HEK293T (cell line): ENCODE data around the gene FBXO21.
A peak's percentile ranks its signal among the peaks of the same experiment; 100 is the strongest.

ENCODE experiments used
- CTCF ChIA-PET: fragments of 350-600 bp; formaldehyde crosslinking; extraction: SDS; loops from one replicate; lab custom pipeline; 2021; ENCODE audit warnings: antibody characterized with exemption, inconsistent platforms; lab: Yijun Ruan, JAX
- POLR2A ChIA-PET: fragments of 350-600 bp; formaldehyde crosslinking; extraction: SDS; loops from one replicate; lab custom pipeline; 2020; ENCODE audit warnings: antibody characterized with exemption, inconsistent platforms; lab: Yijun Ruan, JAX
- DNase-seq: peaks from one replicate; pipeline ENCODE4 v3.0.0; 2012; ENCODE audit warnings: mixed read lengths; ENCODE audit errors: extremely low spot score
- ARNT ChIP-seq: fragments of 450-650 bp; IDR thresholded peaks from 2 replicates; pipeline ENCODE4 v1.6.1; 2017; ENCODE audit warnings: mild to moderate bottlenecking
- BHLHE40 ChIP-seq: fragments of 450-650 bp; IDR thresholded peaks from 2 replicates; pipeline ENCODE4 v1.6.1; 2016; ENCODE audit warnings: mild to moderate bottlenecking, moderate library complexity, borderline replicate concordance
- CTBP1 ChIP-seq: fragments of 450-650 bp; IDR thresholded peaks from 2 replicates; pipeline ENCODE4 v1.6.1; 2016; ENCODE audit warnings: borderline replicate concordance
- ELF4 ChIP-seq: fragments of 450-650 bp; IDR thresholded peaks from 2 replicates; pipeline ENCODE4 v1.6.1; 2017; ENCODE audit warnings: antibody characterized with exemption
- FOXA1 ChIP-seq: fragments of 450-650 bp; IDR thresholded peaks from 2 replicates; pipeline ENCODE4 v1.6.1; 2016; ENCODE audit warnings: mild to moderate bottlenecking
- FOXK2 ChIP-seq: fragments of 450-650 bp; IDR thresholded peaks from 2 replicates; pipeline ENCODE4 v1.6.1; 2016; ENCODE audit warnings: mild to moderate bottlenecking
- FOXM1 ChIP-seq: fragments of 450-650 bp; IDR thresholded peaks from 2 replicates; pipeline ENCODE4 v1.6.1; 2017; ENCODE audit warnings: mild to moderate bottlenecking, borderline replicate concordance
- HDGF ChIP-seq: fragments of 450-650 bp; IDR thresholded peaks from 2 replicates; pipeline ENCODE4 v1.6.1; 2017; ENCODE audit warnings: antibody characterized with exemption, borderline replicate concordance
- L3MBTL2 ChIP-seq: fragments of 450-650 bp; conservative IDR thresholded peaks from 2 replicates; pipeline ENCODE4 v1.6.1; 2016; ENCODE audit warnings: mild to moderate bottlenecking
- LEF1 ChIP-seq: fragments of 450-650 bp; IDR thresholded peaks from 2 replicates; pipeline ENCODE4 v1.6.1; 2017; ENCODE audit warnings: mild to moderate bottlenecking, borderline replicate concordance
- NFRKB ChIP-seq: fragments of 450-650 bp; IDR thresholded peaks from 2 replicates; pipeline ENCODE4 v1.6.1; 2016; ENCODE audit warnings: mild to moderate bottlenecking, moderate library complexity
- PKNOX1 ChIP-seq: fragments of 450-650 bp; IDR thresholded peaks from 2 replicates; pipeline ENCODE4 v1.6.1; 2016
- SP1 ChIP-seq: fragments of 450-650 bp; IDR thresholded peaks from 2 replicates; pipeline ENCODE4 v1.6.1; 2017
- SUZ12 ChIP-seq: fragments of 450-650 bp; IDR thresholded peaks from 2 replicates; pipeline ENCODE4 v1.6.1; 2016; ENCODE audit warnings: mild to moderate bottlenecking
- TARDBP ChIP-seq: fragments of 450-650 bp; IDR thresholded peaks from 2 replicates; pipeline ENCODE4 v1.6.1; 2016
- ZNF384 ChIP-seq: fragments of 450-650 bp; IDR thresholded peaks from 2 replicates; pipeline ENCODE4 v1.6.1; 2016

Gene FBXO21, protein sequence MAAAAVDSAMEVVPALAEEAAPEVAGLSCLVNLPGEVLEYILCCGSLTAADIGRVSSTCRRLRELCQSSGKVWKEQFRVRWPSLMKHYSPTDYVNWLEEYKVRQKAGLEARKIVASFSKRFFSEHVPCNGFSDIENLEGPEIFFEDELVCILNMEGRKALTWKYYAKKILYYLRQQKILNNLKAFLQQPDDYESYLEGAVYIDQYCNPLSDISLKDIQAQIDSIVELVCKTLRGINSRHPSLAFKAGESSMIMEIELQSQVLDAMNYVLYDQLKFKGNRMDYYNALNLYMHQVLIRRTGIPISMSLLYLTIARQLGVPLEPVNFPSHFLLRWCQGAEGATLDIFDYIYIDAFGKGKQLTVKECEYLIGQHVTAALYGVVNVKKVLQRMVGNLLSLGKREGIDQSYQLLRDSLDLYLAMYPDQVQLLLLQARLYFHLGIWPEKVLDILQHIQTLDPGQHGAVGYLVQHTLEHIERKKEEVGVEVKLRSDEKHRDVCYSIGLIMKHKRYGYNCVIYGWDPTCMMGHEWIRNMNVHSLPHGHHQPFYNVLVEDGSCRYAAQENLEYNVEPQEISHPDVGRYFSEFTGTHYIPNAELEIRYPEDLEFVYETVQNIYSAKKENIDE

GRCh38 chr12:117190210-117190781, at the start of gene FBXO21:
Gene FBXO21 (minus strand): TSS chr12:117190470. CDS start chr12:117190456, 14 bp downstream.
- ChIA-PET CTCF (no interaction called here), POLR2A (no interaction called here)
- peak; percentile 98 for DNase-seq
- TF ChIP-seq NFRKB (no peak), BHLHE40 (no peak), ELF4 (no peak), CTBP1 (no peak), LEF1 (no peak), TARDBP (no peak), L3MBTL2 (no peak)

GRCh38 chr12:117236456-117237001, 46.3 kb upstream of the FBXO21 start:
- TF ChIP-seq ARNT = no peak
- no peak for TF ChIP-seq BHLHE40
- TF ChIP-seq NFRKB = no peak
- TF ChIP-seq ELF4 = no peak
- peak; percentile 73 for DNase-seq
- POLR2A ChIA-PET = no interaction called here
- CTCF ChIA-PET = interaction anchor here (0.6 to 2.0 kb wide), 8 partner anchors 9 to 621 kb away, joined by 3 to 7 read pairs (median 4); no protein-coding TSS in a partner anchor

DNA sequence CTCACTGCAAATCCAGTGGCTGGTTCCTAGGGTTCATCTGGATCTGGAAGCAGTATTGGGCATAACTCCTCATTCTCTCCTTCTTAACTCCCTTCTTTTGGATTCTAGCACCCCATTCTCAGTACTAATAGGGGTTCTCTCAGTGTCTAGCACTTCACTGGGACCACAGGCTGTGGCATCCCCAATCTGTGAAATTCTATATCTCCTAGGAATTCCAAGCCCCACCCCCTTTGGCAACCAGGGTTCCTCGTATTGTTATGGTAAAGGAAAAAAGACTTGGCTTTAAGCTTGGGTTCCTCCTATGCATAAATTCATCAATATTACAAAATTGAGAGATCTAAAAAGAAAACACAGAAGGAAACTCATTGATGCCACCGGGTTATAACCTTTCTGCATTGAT, 45.0 kb upstream of the FBXO21 start:
- ChIA-PET POLR2A (no interaction called here), CTCF (interaction anchor here (0.7 kb wide), 1 partner anchor 18 kb away, joined by 3 read pairs; no protein-coding TSS in a partner anchor)
- no peak for TF ChIP-seq FOXK2
- TF ChIP-seq PKNOX1 = no peak
- no peak for TF ChIP-seq HDGF
- DNase-seq = no peak

GRCh38 chr12:117234441-117234840, 44.2 kb upstream of the FBXO21 start:
- CTCF ChIA-PET = interaction anchor here (0.9 to 1.8 kb wide), 2 partner anchors 14 to 353 kb away, joined by 3 to 4 read pairs; no protein-coding TSS in a partner anchor
- TF ChIP-seq SP1 = no peak
- TF ChIP-seq BHLHE40 = no peak
- TF ChIP-seq CTBP1 = no peak
- no peak for TF ChIP-seq LEF1
- no peak for TF ChIP-seq FOXK2
- TF ChIP-seq ARNT = no peak
- no peak for TF ChIP-seq L3MBTL2
- no peak for TF ChIP-seq HDGF
- no peak for TF ChIP-seq FOXM1
- TF ChIP-seq TARDBP = no peak
- TF ChIP-seq FOXA1 = no peak
- TF ChIP-seq SUZ12 = no peak
- no peak for TF ChIP-seq ZNF384
- TF ChIP-seq ELF4 = no peak
- TF ChIP-seq PKNOX1 = no peak
- TF ChIP-seq NFRKB = no peak
- no peak for DNase-seq
- POLR2A ChIA-PET = no interaction called here

GRCh38 chr12:117231750-117232149, 41.5 kb upstream of the FBXO21 start:
- no peak for DNase-seq
- POLR2A ChIA-PET = no interaction called here
- TF ChIP-seq ARNT (no peak), ELF4 (no peak), FOXK2 (no peak), SP1 (no peak), TARDBP (no peak), BHLHE40 (no peak), CTBP1 (no peak), NFRKB (no peak), ZNF384 (no peak), FOXM1 (no peak), FOXA1 (no peak), LEF1 (no peak), SUZ12 (no peak), L3MBTL2 (no peak), PKNOX1 (no peak), HDGF (no peak)
- CTCF ChIA-PET = interaction anchor here (0.6 to 1.0 kb wide), 2 partner anchors 19 to 20 kb away, joined by 3 read pairs; no protein-coding TSS in a partner anchor

DNA sequence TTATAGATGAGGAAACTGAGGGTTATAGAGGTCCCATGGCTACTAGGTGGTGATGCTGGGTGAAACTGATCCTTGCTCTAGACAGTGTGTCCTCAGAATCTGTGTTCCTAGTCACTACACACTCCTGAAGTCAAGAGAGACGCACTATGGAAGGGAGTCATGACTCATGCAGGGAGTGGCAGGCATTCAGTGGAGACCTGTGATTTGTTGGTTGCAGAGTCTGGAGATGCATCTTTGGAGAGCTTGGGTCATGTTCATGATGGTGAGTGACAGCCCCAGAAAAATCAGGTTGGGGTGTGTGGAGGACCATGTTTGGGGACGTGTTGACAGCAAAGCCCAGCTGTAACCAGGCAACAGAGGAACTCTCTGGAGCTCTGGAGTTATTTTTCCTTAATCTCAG, 38.0 kb upstream of the FBXO21 start:
- POLR2A ChIA-PET = no interaction called here
- DNase-seq = no peak
- TF ChIP-seq NFRKB = no peak
- no peak for TF ChIP-seq FOXK2
- no peak for TF ChIP-seq TARDBP
- TF ChIP-seq PKNOX1 = 0 out of 2 replicates have a peak, but pooled peaks have one; percentile 27
- TF ChIP-seq SP1 = no peak
- CTCF ChIA-PET = interaction anchor here (1.6 kb wide), 1 partner anchor 8 kb away, joined by 4 read pairs; no protein-coding TSS in a partner anchor
